ENCODE results near the gene LBX2.

GRCh38 chr2:74546004-74546403 is 46.6 kb upstream of the LBX2 start:
- TF ChIP-seq CTCF (conservative IDR thresholded peaks at IDR 0.05; ENCODE audit: low read depth, low read length) = no peak
- no peak for TF ChIP-seq SMC3 (IDR thresholded peaks at IDR 0.05; ENCODE audit: low read depth, low read length)
- TF ChIP-seq CEBPB (IDR thresholded peaks at IDR 0.05; ENCODE audit: low read depth, low read length) = no peak
- no peak for TF ChIP-seq POLR2A (IDR thresholded peaks at IDR 0.05; ENCODE audit: low read depth, low read length)
- no peak for TF ChIP-seq FOS (IDR thresholded peaks at IDR 0.05; ENCODE audit: low read depth, low read length)
- TF ChIP-seq MXI1 (IDR thresholded peaks at IDR 0.05; ENCODE audit: borderline replicate concordance, low read depth, low read length) = no peak
- no peak for TF ChIP-seq CHD1 (IDR thresholded peaks at IDR 0.05; ENCODE audit: low read depth, low read length)
- TF ChIP-seq BHLHE40 (IDR thresholded peaks at IDR 0.05; ENCODE audit: low read depth, low read length) = no peak
- no peak for TF ChIP-seq MAZ (IDR thresholded peaks at IDR 0.05; ENCODE audit: borderline replicate concordance, low read depth, low read length)
- TF ChIP-seq ELK1 (IDR thresholded peaks at IDR 0.05; ENCODE audit: borderline replicate concordance, low read depth, low read length) = no peak
- TF ChIP-seq RAD21 (IDR thresholded peaks at IDR 0.05; ENCODE audit: low read length) = no peak
- TF ChIP-seq NFE2L2 (IDR thresholded peaks at IDR 0.05; ENCODE audit: low read depth, low read length) = no peak
- TF ChIP-seq RCOR1 (IDR thresholded peaks at IDR 0.05; ENCODE audit: insufficient replicate concordance, low read length) = no peak
